GM12865 (cell line): Measurements from ENCODE around the gene C2orf68.
A peak's percentile ranks its signal among the peaks of the same experiment; 100 is the strongest.

Source experiments
- DNase-seq: peaks from one replicate; pipeline ENCODE4 v3.0.0; 2010; ENCODE audit warnings: low read depth
- H3K4me3 ChIP-seq: 2 replicates; pipeline ENCODE4 v1.5.1; 2011; ENCODE audit warnings: mild to moderate bottlenecking, low read depth, low read length, control low read depth
- CTCF ChIP-seq: IDR thresholded peaks from 2 replicates; pipeline ENCODE4 v1.5.1; 2011; ENCODE audit warnings: low read length, control low read depth, low read depth, inconsistent platforms; ENCODE audit not compliant: insufficient read depth; ENCODE audit errors: missing control alignments

Gene C2orf68

GRCh38 chr2:85602476-85603234, 9.2 kb downstream of the C2orf68 start, which contains the start of gene TMEM150A:
Gene TMEM150A (minus strand): TSS chr2:85602698. CDS start chr2:85601948, 750 bp downstream.
- peak within 1 kb of the TSS; percentile 75 for H3K4me3 ChIP-seq
- TF ChIP-seq CTCF = peak; percentile 38
- peak; percentile 92 for DNase-seq

GRCh38 chr2:85601771-85602475, 9.9 kb downstream of the C2orf68 start:
- no peak for DNase-seq
- H3K4me3 ChIP-seq = peak overlapping the region; percentile 75
- no peak for TF ChIP-seq CTCF

- no peak overlapping the region for H3K4me3 ChIP-seq
- TF ChIP-seq CTCF = no peak
- no peak for DNase-seq
Measured at GRCh38 chr2:85600951-85601770, 10.7 kb downstream of the C2orf68 start.

GRCh38 chr2:85600235-85600575, 11.7 kb downstream of the C2orf68 start:
- no peak overlapping the region for H3K4me3 ChIP-seq
- DNase-seq = no peak
- TF ChIP-seq CTCF = no peak

- no peak for TF ChIP-seq CTCF
- no peak for DNase-seq
- no peak overlapping the region for H3K4me3 ChIP-seq
Measured at GRCh38 chr2:85599468-85600234, 12.2 kb downstream of the C2orf68 start.

- no peak for TF ChIP-seq CTCF
- no peak overlapping the region for H3K4me3 ChIP-seq
- no peak for DNase-seq
Measured at GRCh38 chr2:85598594-85599340, 13.1 kb downstream of the C2orf68 start.
